Left ventricle myocardium inferior (tissue), 1 donor: Measurements from ENCODE around the gene PAK4. TPM values are rescaled to one million over a fixed set of nuclear protein-coding genes. Genes with fewer than 3 reads are reported as not detected.

Experiments used
- DNase-seq: peaks from one replicate; pipeline ENCODE4 v3.0.0-alpha.2; 2020
- H3K27ac ChIP-seq: fragments of 200-600 bp; replicated peaks from 2 replicates; pipeline ENCODE4 v1.8.0; 2021
- H3K27me3 ChIP-seq: fragments of 200-600 bp; 2 replicates; pipeline ENCODE4 v1.8.0; 2021; ENCODE audit warnings: low read depth
- H3K36me3 ChIP-seq: fragments of 200-600 bp; 2 replicates; pipeline ENCODE4 v1.8.0; 2021
- H3K4me1 ChIP-seq: fragments of 200-600 bp; 2 replicates; pipeline ENCODE4 v1.8.0; 2021
- H3K4me3 ChIP-seq: fragments of 200-600 bp; 2 replicates; pipeline ENCODE4 v1.8.0; 2021; ENCODE audit warnings: mild to moderate bottlenecking, moderate library complexity
- H3K9me3 ChIP-seq: fragments of 200-600 bp; replicated peaks from 2 replicates; pipeline ENCODE4 v1.8.0; 2021
- CTCF ChIP-seq: fragments of 200-600 bp; IDR thresholded peaks from 2 replicates; pipeline ENCODE4 v1.8.0; 2021; ENCODE audit warnings: antibody characterized with exemption, mild to moderate bottlenecking, borderline replicate concordance
- intact Hi-C: fragments of 100-400 bp; cut with micrococcal nuclease; formaldehyde crosslinking; loops from one replicate; pipeline ENCODE4 v1.11.0; 2022
- total RNA-seq: library from RNA; stranded (reverse); fragmentation: NEBNext Ultra II Directional; extraction: Animal tissue kit (Norgen Biotek cat#: 25700); gene quantifications from one replicate; pipeline ENCODE4 v1.2.1, GENCODE V29; 2021
- donor health status: DM: no; HTN: yes; CAD: no; lungs with severe emphysema.

PAK4 gene
- total RNA-seq, 1 donor from 2014 or later = 17.0 TPM

DNA sequence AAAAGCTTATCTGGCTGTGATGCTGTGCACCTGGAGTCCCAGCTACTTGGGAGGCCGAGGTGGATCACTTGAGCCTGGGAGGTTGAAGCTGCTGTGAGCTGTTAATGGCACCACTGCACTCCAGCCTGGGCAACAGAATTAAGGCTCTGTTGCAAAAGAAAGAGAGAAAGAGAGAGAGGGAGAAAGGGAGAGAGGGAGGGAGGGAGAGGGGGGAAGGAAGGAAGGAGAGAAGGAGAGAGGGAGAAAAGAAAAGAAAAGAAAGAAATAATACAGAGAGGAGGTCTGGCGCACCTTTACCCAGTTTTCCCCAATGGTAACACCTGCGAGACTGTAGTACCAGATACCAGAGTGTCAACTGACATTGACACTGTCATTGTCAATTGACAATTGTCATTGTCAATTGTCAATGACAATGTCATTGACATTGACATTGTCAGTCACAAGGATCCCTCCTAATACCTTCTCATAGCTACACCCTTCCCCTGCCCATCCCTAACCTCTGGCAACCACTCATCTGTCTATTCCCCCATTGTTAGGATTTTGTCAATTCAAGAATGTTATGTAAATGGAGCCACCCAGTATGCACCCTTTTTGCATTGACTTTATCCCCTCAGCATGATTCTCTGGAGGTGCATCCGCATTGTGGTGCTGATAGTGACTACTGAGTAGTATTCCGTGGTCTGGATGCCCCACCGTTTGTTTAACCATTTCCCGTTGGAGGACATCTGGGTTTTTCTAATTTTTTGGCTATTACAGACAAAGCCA, 21.3 kb downstream of the PAK4 start:
- H3K4me1 ChIP-seq = peaks cover 32% of the 10 kb centered on the region
- no peak for DNase-seq
- no peak overlapping the region for H3K4me3 ChIP-seq
- intact Hi-C loops = no loop called here
- no peak for TF ChIP-seq CTCF
- no peaks in the 10 kb centered on the region for H3K9me3 ChIP-seq
- no peak overlapping the region for H3K27ac ChIP-seq
- no peaks in the 10 kb centered on the region for H3K27me3 ChIP-seq
- H3K36me3 ChIP-seq = no peaks in the 10 kb centered on the region

DNA sequence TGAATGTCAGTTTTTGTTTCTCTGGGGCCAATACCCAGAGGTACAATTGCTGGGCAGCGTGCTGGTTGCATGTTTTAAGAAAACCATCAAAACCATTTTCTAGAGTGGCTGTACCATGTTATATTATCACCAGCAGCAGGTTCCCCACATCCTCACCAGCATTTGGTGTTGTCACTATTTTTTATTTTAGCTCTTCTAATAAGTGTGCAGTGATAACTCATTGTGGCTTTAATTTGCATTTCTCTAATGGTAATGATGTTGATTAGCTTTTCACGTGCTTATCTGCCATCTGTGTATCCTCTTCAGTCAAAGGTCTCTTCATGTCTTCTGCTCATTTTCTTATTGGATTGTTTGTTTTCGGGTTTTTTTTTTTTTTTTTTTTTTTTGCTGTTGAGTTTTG, 21.9 kb downstream of the PAK4 start:
- Histone ChIP-seq H3K4me3 (no peak overlapping the region), H3K9me3 (no peaks in the 10 kb centered on the region), H3K27ac (no peak overlapping the region), H3K4me1 (peaks cover 32% of the 10 kb centered on the region), H3K36me3 (no peaks in the 10 kb centered on the region), H3K27me3 (no peaks in the 10 kb centered on the region)
- intact Hi-C loops = no loop called here
- TF ChIP-seq CTCF = no peak
- no peak for DNase-seq

GRCh38 chr19:39148939-39149529, 23.4 kb downstream of the PAK4 start:
- intact Hi-C loops = no loop called here
- H3K27me3 ChIP-seq = no peaks in the 10 kb centered on the region
- no peak for DNase-seq
- H3K4me3 ChIP-seq = no peak overlapping the region
- no peaks in the 10 kb centered on the region for H3K9me3 ChIP-seq
- peaks cover 32% of the 10 kb centered on the region for H3K4me1 ChIP-seq
- no peak overlapping the region for H3K27ac ChIP-seq
- no peak for TF ChIP-seq CTCF
- H3K36me3 ChIP-seq = no peaks in the 10 kb centered on the region

- TF ChIP-seq CTCF = no peak
- no peak for DNase-seq
- H3K9me3 ChIP-seq = no peaks in the 10 kb centered on the region
- no peaks in the 10 kb centered on the region for H3K27me3 ChIP-seq
- intact Hi-C loops = no loop called here
- no peaks in the 10 kb centered on the region for H3K36me3 ChIP-seq
- peaks cover 31% of the 10 kb centered on the region for H3K4me1 ChIP-seq
- H3K4me3 ChIP-seq = no peak overlapping the region
- no peak overlapping the region for H3K27ac ChIP-seq
Measured at GRCh38 chr19:39150235-39150634, 24.6 kb downstream of the PAK4 start.

GRCh38 chr19:39150807-39151600, 25.4 kb downstream of the PAK4 start:
- Histone ChIP-seq H3K4me1 (peaks cover 27% of the 10 kb centered on the region), H3K27ac (no peak overlapping the region), H3K36me3 (no peaks in the 10 kb centered on the region), H3K4me3 (no peak overlapping the region), H3K27me3 (no peaks in the 10 kb centered on the region), H3K9me3 (no peaks in the 10 kb centered on the region)
- intact Hi-C loops = no loop called here
- DNase-seq = no peak
- TF ChIP-seq CTCF = no peak
